ENCODE results near the gene CCDC187.
A peak's percentile ranks its signal among the peaks of the same experiment; 100 is the strongest.

The CCDC187 gene

GRCh38 chr9:136289651-136290507, 14.0 kb downstream of the CCDC187 start:
- Mint-ChIP-seq H3K36me3 (ENCODE audit: low read depth) (no peaks in the 10 kb centered on the region), H3K4me1 (ENCODE audit: low read depth) (no peaks in the 10 kb centered on the region), H3K27ac (no peak overlapping the region), H3K9me3 (no peaks in the 10 kb centered on the region), H3K27me3 (ENCODE audit: low read depth) (no peaks in the 10 kb centered on the region), H3K4me3 (no peak overlapping the region)
- DNase-seq (ENCODE audit: low spot score): no peak

DNA sequence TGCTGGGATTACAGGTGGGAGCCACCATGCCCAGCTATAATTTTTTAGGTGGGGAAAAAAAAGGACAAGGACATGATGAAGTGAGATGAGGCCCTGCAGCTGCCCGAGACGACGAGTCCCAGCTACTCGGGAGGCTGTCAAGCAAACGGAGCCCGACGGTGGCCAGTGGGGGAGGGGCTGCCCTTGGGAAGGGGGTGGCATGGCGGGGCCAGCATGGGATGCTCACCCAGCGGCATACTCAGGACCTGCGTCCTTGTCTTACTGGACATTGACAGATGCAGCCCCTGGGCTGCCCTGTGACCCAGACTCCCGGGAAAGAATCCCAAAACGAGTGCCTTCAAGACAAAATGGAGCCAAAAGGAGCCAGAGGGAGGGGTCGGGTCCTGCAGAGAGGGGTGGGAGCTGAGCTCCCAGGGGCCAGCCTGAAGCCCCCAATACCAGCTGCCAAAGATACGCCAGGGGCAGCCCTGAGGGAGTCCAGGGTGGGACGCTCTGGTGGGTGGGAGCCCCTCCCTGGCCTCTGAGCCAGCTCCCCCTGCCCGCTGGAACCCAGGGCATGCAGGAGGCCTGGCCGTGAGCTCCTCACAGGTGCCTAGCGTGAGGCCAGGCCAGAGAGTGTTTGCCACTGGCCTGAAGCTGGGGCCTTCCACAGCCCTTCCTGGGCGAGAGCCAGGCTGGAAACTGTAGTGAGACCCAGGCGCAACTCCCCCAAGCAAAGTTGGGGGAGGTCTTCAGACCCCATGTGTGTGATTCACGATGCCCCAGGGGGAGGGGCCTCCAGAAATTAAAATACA, 15.7 kb downstream of the CCDC187 start:
- no peak for DNase-seq (ENCODE audit: low spot score)
- no peaks in the 10 kb centered on the region for H3K27me3 Mint-ChIP-seq (ENCODE audit: low read depth)
- H3K4me3 Mint-ChIP-seq: no peak overlapping the region
- H3K9me3 Mint-ChIP-seq: no peaks in the 10 kb centered on the region
- no peaks in the 10 kb centered on the region for H3K36me3 Mint-ChIP-seq (ENCODE audit: low read depth)
- H3K27ac Mint-ChIP-seq: no peak overlapping the region
- H3K4me1 Mint-ChIP-seq (ENCODE audit: low read depth): peaks cover 2% of the 10 kb centered on the region

DNA sequence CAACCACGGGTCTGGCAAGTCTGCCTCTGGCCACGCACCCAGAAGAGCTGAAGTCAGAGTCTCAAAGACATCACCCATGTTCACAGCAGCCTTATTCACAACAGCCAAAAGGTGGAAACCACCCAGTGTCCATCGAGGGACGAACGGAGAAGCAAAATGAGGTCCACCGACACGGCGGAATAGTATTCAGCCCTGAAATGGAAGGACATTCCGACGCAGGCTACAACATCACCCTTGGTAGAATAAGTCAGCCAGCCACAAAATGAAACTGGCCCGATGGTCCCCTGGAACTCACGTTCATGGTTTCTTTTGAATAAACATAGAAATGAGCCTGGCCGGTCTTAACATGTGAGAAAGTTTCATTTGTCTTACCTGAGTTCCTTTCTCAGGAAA, 16.9 kb downstream of the CCDC187 start:
- H3K27me3 Mint-ChIP-seq (ENCODE audit: low read depth): no peaks in the 10 kb centered on the region
- H3K4me3 Mint-ChIP-seq: no peak overlapping the region
- no peaks in the 10 kb centered on the region for H3K36me3 Mint-ChIP-seq (ENCODE audit: low read depth)

DNA sequence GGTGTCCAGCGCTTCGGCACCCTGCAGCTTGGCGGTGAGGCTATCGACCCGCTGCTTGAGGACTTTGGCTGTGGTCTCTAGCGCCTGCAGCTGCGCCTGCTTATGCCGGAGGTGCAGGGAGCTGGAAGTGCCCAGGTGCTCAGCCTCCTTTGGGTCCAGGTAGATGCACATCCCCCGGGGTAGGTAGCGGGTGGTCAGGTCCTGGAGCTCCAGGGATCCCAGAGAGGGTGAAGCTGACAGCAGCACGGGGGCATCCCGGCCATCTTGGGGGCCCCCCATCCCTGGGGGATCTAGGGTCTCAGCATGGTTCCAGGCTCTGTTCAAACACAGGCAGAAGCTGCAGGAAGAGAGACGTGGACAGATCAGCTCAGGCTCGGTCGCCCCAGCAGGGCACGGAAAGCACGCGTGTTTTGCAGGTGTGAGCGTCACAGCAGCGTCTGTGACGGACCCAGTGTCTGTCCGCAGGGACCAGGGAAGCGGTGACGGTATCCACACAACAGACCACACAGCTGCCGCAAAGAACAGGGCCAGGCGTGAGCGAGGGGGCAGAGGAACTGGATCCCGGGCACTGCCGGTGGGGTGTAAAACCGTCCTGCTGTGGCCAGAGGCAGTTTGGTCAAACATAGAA, 17.4 kb downstream of the CCDC187 start:
- H3K27ac Mint-ChIP-seq: no peak overlapping the region
- DNase-seq (ENCODE audit: low spot score): no peak
- H3K27me3 Mint-ChIP-seq (ENCODE audit: low read depth): no peaks in the 10 kb centered on the region
- H3K4me3 Mint-ChIP-seq: no peak overlapping the region
- no peaks in the 10 kb centered on the region for H3K36me3 Mint-ChIP-seq (ENCODE audit: low read depth)
- peaks cover 2% of the 10 kb centered on the region for H3K4me1 Mint-ChIP-seq (ENCODE audit: low read depth)
- no peaks in the 10 kb centered on the region for H3K9me3 Mint-ChIP-seq

More for the DNA sequence above, 16.9 kb downstream of the CCDC187 start:
- Mint-ChIP-seq H3K27ac (no peak overlapping the region), H3K4me1 (ENCODE audit: low read depth) (peaks cover 2% of the 10 kb centered on the region), H3K9me3 (no peaks in the 10 kb centered on the region)
- DNase-seq (ENCODE audit: low spot score): no peak

DNA sequence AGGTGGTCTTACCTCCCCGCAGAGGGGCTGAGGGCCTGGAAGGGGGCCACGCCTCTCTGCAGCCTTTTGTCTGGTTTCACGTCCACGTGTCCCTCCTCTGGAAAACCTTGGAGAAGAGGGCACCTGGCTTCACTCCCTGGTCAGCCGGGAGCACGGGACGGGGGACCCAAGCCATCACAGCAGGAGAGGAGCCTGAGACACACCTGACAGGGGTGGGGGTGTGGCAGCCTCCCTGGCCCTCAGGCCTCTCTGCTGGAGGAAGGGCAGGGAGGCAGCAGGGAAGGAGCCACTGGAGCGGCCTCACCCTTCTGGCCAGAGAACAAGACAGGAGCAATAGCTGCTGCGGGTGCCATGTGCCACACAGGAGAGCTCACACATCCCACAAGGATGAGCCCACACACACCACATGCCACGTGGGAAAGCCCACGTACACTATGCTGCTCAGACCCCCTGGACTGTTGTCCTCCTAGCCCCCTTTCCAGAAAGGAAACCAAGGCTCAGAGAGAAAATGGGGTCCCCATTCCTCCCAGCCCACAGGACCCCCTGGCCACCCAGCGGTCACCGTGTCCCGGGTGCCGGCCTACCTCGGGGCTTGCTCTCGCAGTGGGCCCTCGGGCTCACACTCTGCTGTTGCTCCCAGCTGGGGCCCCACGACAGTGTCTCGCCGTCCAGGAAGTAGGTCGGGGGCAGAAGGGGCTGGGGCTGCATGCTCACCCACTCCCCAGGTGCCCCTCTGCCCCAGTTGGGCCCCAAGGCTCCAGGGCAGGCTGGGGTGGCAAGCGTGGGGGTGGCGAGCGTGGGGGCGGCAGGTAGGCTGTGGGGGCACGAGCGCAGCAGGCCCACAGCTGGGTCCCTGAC, 18.2 kb downstream of the CCDC187 start:
- Mint-ChIP-seq H3K4me1 (ENCODE audit: low read depth) (peaks cover 2% of the 10 kb centered on the region), H3K4me3 (no peak overlapping the region), H3K36me3 (ENCODE audit: low read depth) (no peaks in the 10 kb centered on the region), H3K9me3 (no peaks in the 10 kb centered on the region), H3K27ac (no peak overlapping the region), H3K27me3 (ENCODE audit: low read depth) (no peaks in the 10 kb centered on the region)
- no peak for DNase-seq (ENCODE audit: low spot score)

- Mint-ChIP-seq H3K27ac (no peak overlapping the region), H3K9me3 (no peaks in the 10 kb centered on the region), H3K36me3 (ENCODE audit: low read depth) (no peaks in the 10 kb centered on the region), H3K4me3 (no peak overlapping the region), H3K27me3 (ENCODE audit: low read depth) (no peaks in the 10 kb centered on the region), H3K4me1 (ENCODE audit: low read depth) (peaks cover 2% of the 10 kb centered on the region)
- DNase-seq (ENCODE audit: low spot score): no peak
Measured at GRCh38 chr9:136284951-136285350, 18.9 kb downstream of the CCDC187 start.

- Mint-ChIP-seq H3K27ac (no peak overlapping the region), H3K4me3 (no peak overlapping the region), H3K9me3 (no peaks in the 10 kb centered on the region), H3K27me3 (ENCODE audit: low read depth) (no peaks in the 10 kb centered on the region), H3K36me3 (ENCODE audit: low read depth) (no peaks in the 10 kb centered on the region), H3K4me1 (ENCODE audit: low read depth) (peaks cover 2% of the 10 kb centered on the region)
- no peak for DNase-seq (ENCODE audit: low spot score)
Measured at GRCh38 chr9:136284311-136284710, 19.6 kb downstream of the CCDC187 start.

DNA sequence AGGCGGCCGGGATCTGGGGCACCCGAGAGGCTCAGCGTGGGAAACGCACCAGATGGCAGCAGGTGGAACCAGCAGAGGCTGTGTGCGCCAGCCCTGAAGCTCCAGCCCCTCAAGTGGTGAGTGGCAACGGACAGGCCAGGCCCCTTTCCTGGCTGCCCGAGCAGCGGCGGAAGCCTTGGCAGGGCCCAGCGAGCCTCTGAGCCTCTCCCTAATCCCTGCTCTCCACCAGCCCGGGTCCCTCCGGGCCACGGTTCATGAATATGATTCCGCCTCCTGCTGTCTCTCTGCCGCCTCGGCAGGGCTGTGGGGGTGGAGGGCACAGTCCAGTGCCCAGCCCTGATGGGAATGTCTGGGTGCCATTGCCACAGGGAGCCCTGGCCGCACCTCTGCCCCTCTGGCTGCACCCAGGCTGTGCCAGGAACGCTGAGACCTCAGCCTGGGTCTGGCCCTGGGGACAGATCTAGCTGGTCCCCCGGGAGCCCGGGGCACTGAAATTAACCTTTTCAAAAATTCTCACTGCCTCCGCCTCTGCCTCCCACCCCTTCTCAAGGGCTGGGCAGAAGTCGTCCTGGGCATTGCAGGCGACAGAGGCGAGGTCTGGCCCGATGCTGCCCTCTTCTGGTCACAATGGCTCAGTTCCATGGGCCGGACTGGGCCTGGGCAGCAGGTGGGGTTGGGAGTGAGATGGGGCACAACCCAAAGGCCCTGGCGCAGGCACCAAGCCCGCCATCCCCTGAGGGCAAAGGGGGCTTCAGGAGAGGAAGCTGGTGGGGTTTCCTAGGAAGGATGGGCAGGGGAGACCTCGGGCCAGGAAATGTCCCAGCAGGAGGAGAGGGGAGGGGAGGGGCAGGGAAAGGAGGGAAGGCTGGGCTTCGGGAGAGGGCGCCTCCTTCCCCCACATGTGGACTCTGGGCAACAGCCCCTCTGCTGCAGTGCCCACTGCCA, 20.3 kb downstream of the CCDC187 start:
- H3K27ac Mint-ChIP-seq: no peak overlapping the region
- H3K4me3 Mint-ChIP-seq: no peak overlapping the region
- H3K36me3 Mint-ChIP-seq (ENCODE audit: low read depth): no peaks in the 10 kb centered on the region
- H3K27me3 Mint-ChIP-seq (ENCODE audit: low read depth): no peaks in the 10 kb centered on the region
- peaks cover 2% of the 10 kb centered on the region for H3K4me1 Mint-ChIP-seq (ENCODE audit: low read depth)
- peak; percentile 61 for DNase-seq (ENCODE audit: low spot score)
- no peaks in the 10 kb centered on the region for H3K9me3 Mint-ChIP-seq

DNA sequence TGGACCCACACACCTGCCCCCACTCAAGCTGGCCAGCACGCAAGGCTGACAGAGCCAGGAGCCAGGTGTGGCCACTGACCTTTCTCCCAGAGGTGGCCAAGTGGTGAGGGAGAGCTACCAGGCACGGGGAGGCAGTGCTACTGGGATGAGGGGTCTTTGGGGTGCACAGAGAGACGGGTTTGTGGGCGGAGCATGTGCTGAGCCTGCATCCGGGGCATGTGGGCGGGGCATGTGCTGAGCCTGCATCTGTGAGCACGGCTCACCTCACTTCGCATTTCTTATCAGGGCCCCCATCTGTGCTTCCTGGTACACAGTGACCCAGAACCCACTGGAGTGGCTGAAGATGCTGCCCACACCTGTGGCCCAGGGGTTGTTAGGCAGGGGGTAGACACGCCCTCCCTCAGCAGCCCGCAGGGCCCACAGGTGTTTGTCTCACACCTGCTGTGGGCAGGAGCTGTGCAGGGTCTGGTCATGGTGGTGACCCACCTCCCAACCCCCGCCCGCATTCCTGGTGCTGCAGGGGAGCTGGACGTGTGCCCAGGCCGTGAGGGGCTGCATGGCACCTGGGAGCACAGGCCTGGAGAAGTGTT, 21.5 kb downstream of the CCDC187 start:
- DNase-seq (ENCODE audit: low spot score): no peak
- Mint-ChIP-seq H3K36me3 (ENCODE audit: low read depth) (no peaks in the 10 kb centered on the region), H3K27ac (no peak overlapping the region), H3K27me3 (ENCODE audit: low read depth) (no peaks in the 10 kb centered on the region), H3K4me1 (ENCODE audit: low read depth) (peaks cover 2% of the 10 kb centered on the region), H3K4me3 (no peak overlapping the region), H3K9me3 (no peaks in the 10 kb centered on the region)

DNA sequence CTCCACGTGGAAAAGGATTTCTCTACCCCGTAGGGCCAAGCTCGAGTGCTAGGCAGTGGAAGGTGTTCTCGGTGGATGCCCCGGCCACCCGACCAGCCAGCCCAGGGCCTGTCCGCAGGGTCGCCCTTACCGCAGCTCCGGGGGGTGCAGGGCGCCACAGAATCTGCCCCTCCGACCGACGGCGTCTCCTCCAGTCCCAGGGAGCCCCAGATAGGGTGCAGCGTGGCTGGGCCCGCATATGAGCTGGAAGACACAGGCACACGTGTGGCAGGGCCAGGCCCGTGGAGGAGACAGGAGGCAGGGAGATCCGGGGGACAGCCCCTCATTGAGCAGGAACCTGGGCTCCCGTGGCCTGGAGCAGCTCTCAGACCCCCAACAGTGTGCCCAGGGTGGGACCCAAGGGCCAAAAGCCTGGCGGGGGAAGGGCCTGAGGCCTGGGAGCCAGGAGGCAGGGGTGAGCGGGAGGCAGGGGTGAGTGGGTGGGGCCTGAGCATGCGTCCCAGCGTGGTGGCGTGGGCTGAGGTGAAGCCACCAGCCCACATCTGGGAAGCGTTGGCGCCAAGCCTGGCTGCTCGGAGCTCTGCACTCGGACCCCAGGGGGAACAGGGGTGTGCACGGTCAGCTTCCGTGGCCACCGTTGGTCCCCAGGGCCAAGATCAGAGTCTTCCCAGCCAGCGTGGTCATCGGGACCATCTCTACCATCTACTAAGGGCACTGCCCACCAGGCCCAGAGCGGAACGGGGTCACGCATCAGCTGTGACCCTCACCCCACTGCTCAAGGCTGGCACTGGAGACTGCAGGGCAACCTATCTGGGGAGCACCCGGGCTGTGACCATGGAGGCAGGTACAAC, 22.2 kb downstream of the CCDC187 start:
- H3K4me1 Mint-ChIP-seq (ENCODE audit: low read depth): peaks cover 2% of the 10 kb centered on the region
- H3K27me3 Mint-ChIP-seq (ENCODE audit: low read depth): no peaks in the 10 kb centered on the region
- DNase-seq (ENCODE audit: low spot score): no peak
- H3K4me3 Mint-ChIP-seq: no peak overlapping the region
- H3K9me3 Mint-ChIP-seq: no peaks in the 10 kb centered on the region
- H3K36me3 Mint-ChIP-seq (ENCODE audit: low read depth): no peaks in the 10 kb centered on the region
- no peak overlapping the region for H3K27ac Mint-ChIP-seq

GRCh38 chr9:136280535-136281315, 23.2 kb downstream of the CCDC187 start:
- no peak for DNase-seq (ENCODE audit: low spot score)
- Mint-ChIP-seq H3K27ac (no peak overlapping the region), H3K4me1 (ENCODE audit: low read depth) (peaks cover 2% of the 10 kb centered on the region), H3K4me3 (no peak overlapping the region), H3K36me3 (ENCODE audit: low read depth) (no peaks in the 10 kb centered on the region), H3K27me3 (ENCODE audit: low read depth) (no peaks in the 10 kb centered on the region), H3K9me3 (no peaks in the 10 kb centered on the region)
